HEK293T (cell line): ENCODE measurements around the gene BAZ1B.

Source experiments
- ARNT ChIP-seq: fragments of 450-650 bp; IDR thresholded peaks from 2 replicates; pipeline ENCODE4 v1.6.1; 2017; ENCODE audit warnings: mild to moderate bottlenecking
- BHLHE40 ChIP-seq: fragments of 450-650 bp; IDR thresholded peaks from 2 replicates; pipeline ENCODE4 v1.6.1; 2016; ENCODE audit warnings: mild to moderate bottlenecking, moderate library complexity, borderline replicate concordance
- ELF4 ChIP-seq: fragments of 450-650 bp; IDR thresholded peaks from 2 replicates; pipeline ENCODE4 v1.6.1; 2017; ENCODE audit warnings: antibody characterized with exemption
- FOXA1 ChIP-seq: fragments of 450-650 bp; IDR thresholded peaks from 2 replicates; pipeline ENCODE4 v1.6.1; 2016; ENCODE audit warnings: mild to moderate bottlenecking
- FOXK2 ChIP-seq: fragments of 450-650 bp; IDR thresholded peaks from 2 replicates; pipeline ENCODE4 v1.6.1; 2016; ENCODE audit warnings: mild to moderate bottlenecking
- FOXM1 ChIP-seq: fragments of 450-650 bp; IDR thresholded peaks from 2 replicates; pipeline ENCODE4 v1.6.1; 2017; ENCODE audit warnings: mild to moderate bottlenecking, borderline replicate concordance
- HDGF ChIP-seq: fragments of 450-650 bp; IDR thresholded peaks from 2 replicates; pipeline ENCODE4 v1.6.1; 2017; ENCODE audit warnings: antibody characterized with exemption, borderline replicate concordance
- L3MBTL2 ChIP-seq: fragments of 450-650 bp; conservative IDR thresholded peaks from 2 replicates; pipeline ENCODE4 v1.6.1; 2016; ENCODE audit warnings: mild to moderate bottlenecking
- NFRKB ChIP-seq: fragments of 450-650 bp; IDR thresholded peaks from 2 replicates; pipeline ENCODE4 v1.6.1; 2016; ENCODE audit warnings: mild to moderate bottlenecking, moderate library complexity
- SP1 ChIP-seq: fragments of 450-650 bp; IDR thresholded peaks from 2 replicates; pipeline ENCODE4 v1.6.1; 2017
- SUZ12 ChIP-seq: fragments of 450-650 bp; IDR thresholded peaks from 2 replicates; pipeline ENCODE4 v1.6.1; 2016; ENCODE audit warnings: mild to moderate bottlenecking
- TARDBP ChIP-seq: fragments of 450-650 bp; IDR thresholded peaks from 2 replicates; pipeline ENCODE4 v1.6.1; 2016
- ZNF384 ChIP-seq: fragments of 450-650 bp; IDR thresholded peaks from 2 replicates; pipeline ENCODE4 v1.6.1; 2016
- TF ChIP-seq, protein P1 (sequence below): fragments of 450-650 bp; IDR thresholded peaks from 2 replicates; pipeline ENCODE4 v1.6.1; 2016

- TF ChIP-seq SUZ12 (no peak), ARNT (no peak), FOXM1 (no peak), SP1 (no peak), NFRKB (no peak), FOXA1 (no peak), HDGF (no peak), TARDBP (no peak), BHLHE40 (no peak), ELF4 (no peak), L3MBTL2 (no peak), FOXK2 (no peak), ZNF384 (no peak)
- TF ChIP-seq, protein P1, sequence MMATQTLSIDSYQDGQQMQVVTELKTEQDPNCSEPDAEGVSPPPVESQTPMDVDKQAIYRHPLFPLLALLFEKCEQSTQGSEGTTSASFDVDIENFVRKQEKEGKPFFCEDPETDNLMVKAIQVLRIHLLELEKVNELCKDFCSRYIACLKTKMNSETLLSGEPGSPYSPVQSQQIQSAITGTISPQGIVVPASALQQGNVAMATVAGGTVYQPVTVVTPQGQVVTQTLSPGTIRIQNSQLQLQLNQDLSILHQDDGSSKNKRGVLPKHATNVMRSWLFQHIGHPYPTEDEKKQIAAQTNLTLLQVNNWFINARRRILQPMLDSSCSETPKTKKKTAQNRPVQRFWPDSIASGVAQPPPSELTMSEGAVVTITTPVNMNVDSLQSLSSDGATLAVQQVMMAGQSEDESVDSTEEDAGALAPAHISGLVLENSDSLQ: no peak
Measured at GRCh38 chr7:73478549-73478948, 43.5 kb downstream of the BAZ1B start.
